ENCODE data around the gene DPEP2. TPM values are rescaled to one million over a fixed set of nuclear protein-coding genes. Genes with fewer than 3 reads are reported as not detected.
A peak's percentile ranks its signal among the peaks of the same experiment; 100 is the strongest.

The DPEP2 gene
- total and polyA plus RNA-seq, 2 of the 13 experiments (the other 11 are each of a cell fraction or from before 2014, with no cell fraction given): 0.18 TPM; not detected in 1

DNA sequence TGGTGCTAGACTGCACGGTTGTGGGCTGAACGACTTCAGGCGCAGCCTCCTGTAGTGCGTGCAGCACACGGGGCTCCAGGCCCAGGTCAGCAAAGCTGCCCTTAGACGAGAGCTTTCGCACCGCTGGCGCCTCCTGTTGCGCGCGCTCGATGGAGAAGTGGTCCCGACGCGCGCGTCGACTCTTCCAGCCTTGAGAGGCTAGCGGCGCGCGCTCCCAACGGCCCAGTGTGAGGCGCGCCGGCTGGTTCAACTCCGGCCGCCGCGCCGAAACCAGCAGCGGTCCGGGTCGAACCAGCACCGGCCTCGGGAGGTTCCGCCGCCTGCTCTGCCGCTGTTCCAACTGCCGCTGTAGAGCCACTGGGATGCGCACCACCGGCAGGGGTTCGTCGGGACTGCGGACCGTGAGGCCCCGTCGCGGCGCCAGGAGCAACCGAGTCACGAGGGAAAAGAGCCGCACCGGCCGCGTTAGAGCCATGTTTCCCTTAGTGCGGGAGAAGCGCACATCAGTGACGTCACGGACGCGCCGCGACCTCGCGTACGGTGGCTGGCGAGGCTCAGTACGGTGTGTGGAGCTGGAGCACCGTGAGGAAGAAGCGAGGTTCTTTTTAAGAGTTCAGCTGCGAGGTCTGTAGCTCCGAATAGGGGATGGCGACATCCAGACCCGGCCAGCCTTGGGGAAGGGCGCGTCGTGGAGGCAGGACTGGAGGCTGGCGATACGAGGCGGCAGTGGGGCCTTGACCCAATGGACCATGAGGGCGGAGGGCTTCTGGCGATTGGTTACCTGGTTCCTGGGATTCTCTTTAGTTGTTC, 23.6 kb upstream of the DPEP2 start, which contains the start of the genes DDX28 and DUS2 (continued):
- TF ChIP-seq, protein P1, sequence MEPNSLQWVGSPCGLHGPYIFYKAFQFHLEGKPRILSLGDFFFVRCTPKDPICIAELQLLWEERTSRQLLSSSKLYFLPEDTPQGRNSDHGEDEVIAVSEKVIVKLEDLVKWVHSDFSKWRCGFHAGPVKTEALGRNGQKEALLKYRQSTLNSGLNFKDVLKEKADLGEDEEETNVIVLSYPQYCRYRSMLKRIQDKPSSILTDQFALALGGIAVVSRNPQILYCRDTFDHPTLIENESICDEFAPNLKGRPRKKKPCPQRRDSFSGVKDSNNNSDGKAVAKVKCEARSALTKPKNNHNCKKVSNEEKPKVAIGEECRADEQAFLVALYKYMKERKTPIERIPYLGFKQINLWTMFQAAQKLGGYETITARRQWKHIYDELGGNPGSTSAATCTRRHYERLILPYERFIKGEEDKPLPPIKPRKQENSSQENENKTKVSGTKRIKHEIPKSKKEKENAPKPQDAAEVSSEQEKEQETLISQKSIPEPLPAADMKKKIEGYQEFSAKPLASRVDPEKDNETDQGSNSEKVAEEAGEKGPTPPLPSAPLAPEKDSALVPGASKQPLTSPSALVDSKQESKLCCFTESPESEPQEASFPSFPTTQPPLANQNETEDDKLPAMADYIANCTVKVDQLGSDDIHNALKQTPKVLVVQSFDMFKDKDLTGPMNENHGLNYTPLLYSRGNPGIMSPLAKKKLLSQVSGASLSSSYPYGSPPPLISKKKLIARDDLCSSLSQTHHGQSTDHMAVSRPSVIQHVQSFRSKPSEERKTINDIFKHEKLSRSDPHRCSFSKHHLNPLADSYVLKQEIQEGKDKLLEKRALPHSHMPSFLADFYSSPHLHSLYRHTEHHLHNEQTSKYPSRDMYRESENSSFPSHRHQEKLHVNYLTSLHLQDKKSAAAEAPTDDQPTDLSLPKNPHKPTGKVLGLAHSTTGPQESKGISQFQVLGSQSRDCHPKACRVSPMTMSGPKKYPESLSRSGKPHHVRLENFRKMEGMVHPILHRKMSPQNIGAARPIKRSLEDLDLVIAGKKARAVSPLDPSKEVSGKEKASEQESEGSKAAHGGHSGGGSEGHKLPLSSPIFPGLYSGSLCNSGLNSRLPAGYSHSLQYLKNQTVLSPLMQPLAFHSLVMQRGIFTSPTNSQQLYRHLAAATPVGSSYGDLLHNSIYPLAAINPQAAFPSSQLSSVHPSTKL (CRISPR knock-in tag; IDR thresholded peaks at IDR 0.05): peak; percentile 77
- TF ChIP-seq ZNF20 (CRISPR knock-in tag; IDR thresholded peaks at IDR 0.05): no peak; the same call in 1 of the 2 replicates
- TF ChIP-seq CENPX (CRISPR knock-in tag; IDR thresholded peaks at IDR 0.05): no peak
- TF ChIP-seq, protein P2, sequence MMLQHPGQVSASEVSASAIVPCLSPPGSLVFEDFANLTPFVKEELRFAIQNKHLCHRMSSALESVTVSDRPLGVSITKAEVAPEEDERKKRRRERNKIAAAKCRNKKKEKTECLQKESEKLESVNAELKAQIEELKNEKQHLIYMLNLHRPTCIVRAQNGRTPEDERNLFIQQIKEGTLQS (CRISPR knock-in tag; IDR thresholded peaks at IDR 0.05): peak; percentile 57; the same call in 1 of the 2 replicates
- no peak; the same call in none of the 2 replicates for TF ChIP-seq ZNF280B (CRISPR knock-in tag; IDR thresholded peaks at IDR 0.05; ENCODE audit: borderline replicate concordance)
- no peak for TF ChIP-seq PTBP1 (IDR thresholded peaks at IDR 0.05; ENCODE audit: low read depth, low read length, poor library complexity, severe bottlenecking)
- TF ChIP-seq ZNF790 (CRISPR knock-in tag; IDR thresholded peaks at IDR 0.05; ENCODE audit: borderline replicate concordance): peak; percentile 90; the same call in 1 of the 2 replicates
- TF ChIP-seq ZNF878 (CRISPR knock-in tag; IDR thresholded peaks at IDR 0.05): no peak; the same call in 1 of the 2 replicates
- no peak for TF ChIP-seq ZBTB8A (CRISPR knock-in tag; IDR thresholded peaks at IDR 0.05; ENCODE audit: borderline replicate concordance, low read depth)
- peak; percentile 95; the same call in 1 of the 2 replicates for TF ChIP-seq TOE1 (CRISPR knock-in tag; IDR thresholded peaks at IDR 0.05)
- peak; percentile 88; the same call in 1 of the 2 replicates for TF ChIP-seq TFDP1 (CRISPR knock-in tag; IDR thresholded peaks at IDR 0.05; ENCODE audit: borderline replicate concordance)
- peak; percentile 98 for TF ChIP-seq PHF8 (CRISPR knock-in tag; IDR thresholded peaks at IDR 0.05)
- TF ChIP-seq REST (IDR thresholded peaks at IDR 0.05; ENCODE audit: borderline replicate concordance in 1 of 2, low read depth in 1 of 2, low read length in 2 of 2): peak in 1 of 2 experiments; percentile 79; a peak in 1 of 4 replicates

All from HepG2 (cell line).